SK-N-SH (cell line): Measurements from ENCODE around the gene LARGE2.
A peak's percentile ranks its signal among the peaks of the same experiment; 100 is the strongest.

Source experiments
- MEF2A ChIP-seq: IDR thresholded peaks from 2 replicates; pipeline ENCODE4 v1.4.0; 2012; ENCODE audit warnings: low read depth, borderline replicate concordance
- YY1 ChIP-seq: IDR thresholded peaks from 2 replicates; pipeline ENCODE4 v1.4.0; 2012; ENCODE audit warnings: low read depth, mild to moderate bottlenecking
- TF ChIP-seq, protein P1 (sequence below): fragments of 200-600 bp; sonication (generic); IDR thresholded peaks from 2 replicates; pipeline ENCODE4 v1.6.1; 2017; ENCODE audit warnings: antibody characterized with exemption, mild to moderate bottlenecking, moderate library complexity
- TF ChIP-seq, protein P2 (sequence below): IDR thresholded peaks from 2 replicates; pipeline ENCODE4 v1.4.0; 2012; ENCODE audit warnings: low read depth
- TF ChIP-seq, protein P3 (sequence below): IDR thresholded peaks from 2 replicates; pipeline ENCODE4 v1.6.1; 2012; ENCODE audit warnings: mild to moderate bottlenecking, low read depth, low read length, moderate library complexity

DNA sequence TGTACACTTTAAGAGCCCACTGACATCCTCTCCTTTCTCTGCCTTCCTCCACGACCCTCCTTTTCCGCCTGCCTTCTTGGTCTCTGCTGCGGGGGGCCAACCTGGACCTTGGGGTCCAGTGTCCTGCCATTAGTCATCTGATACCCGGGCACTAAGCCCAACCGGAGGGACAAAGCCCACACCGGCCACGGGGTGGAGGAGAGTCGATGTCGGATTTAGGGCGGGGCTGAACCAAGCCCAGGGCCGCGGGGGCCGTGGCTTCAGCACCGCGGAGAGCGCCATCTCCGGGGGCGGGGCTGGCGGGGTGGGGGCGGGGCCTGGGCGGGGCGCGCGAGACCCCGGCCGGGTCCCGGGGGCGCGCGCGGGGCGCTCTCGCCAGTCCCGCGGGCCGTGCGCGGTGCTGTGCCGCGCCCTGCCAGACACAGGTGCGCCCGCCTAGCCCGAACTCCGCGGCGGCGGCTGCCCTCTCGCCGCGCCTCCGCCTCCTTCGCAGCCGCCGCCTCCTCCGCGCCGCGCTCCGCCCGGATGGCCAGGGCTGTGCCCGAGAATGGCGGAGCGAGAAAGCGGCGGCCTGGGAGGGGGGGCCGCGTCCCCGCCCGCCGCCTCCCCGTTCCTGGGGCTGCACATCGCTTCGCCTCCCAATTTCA is 37.1 kb upstream of the LARGE2 start, which contains the start of gene MAPK8IP1:
- no peak for TF ChIP-seq MEF2A
- TF ChIP-seq, protein P1, sequence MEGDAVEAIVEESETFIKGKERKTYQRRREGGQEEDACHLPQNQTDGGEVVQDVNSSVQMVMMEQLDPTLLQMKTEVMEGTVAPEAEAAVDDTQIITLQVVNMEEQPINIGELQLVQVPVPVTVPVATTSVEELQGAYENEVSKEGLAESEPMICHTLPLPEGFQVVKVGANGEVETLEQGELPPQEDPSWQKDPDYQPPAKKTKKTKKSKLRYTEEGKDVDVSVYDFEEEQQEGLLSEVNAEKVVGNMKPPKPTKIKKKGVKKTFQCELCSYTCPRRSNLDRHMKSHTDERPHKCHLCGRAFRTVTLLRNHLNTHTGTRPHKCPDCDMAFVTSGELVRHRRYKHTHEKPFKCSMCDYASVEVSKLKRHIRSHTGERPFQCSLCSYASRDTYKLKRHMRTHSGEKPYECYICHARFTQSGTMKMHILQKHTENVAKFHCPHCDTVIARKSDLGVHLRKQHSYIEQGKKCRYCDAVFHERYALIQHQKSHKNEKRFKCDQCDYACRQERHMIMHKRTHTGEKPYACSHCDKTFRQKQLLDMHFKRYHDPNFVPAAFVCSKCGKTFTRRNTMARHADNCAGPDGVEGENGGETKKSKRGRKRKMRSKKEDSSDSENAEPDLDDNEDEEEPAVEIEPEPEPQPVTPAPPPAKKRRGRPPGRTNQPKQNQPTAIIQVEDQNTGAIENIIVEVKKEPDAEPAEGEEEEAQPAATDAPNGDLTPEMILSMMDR: no peak
- no peak for TF ChIP-seq YY1
- TF ChIP-seq, protein P2, sequence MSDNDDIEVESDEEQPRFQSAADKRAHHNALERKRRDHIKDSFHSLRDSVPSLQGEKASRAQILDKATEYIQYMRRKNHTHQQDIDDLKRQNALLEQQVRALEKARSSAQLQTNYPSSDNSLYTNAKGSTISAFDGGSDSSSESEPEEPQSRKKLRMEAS: no peak
- TF ChIP-seq, protein P3, sequence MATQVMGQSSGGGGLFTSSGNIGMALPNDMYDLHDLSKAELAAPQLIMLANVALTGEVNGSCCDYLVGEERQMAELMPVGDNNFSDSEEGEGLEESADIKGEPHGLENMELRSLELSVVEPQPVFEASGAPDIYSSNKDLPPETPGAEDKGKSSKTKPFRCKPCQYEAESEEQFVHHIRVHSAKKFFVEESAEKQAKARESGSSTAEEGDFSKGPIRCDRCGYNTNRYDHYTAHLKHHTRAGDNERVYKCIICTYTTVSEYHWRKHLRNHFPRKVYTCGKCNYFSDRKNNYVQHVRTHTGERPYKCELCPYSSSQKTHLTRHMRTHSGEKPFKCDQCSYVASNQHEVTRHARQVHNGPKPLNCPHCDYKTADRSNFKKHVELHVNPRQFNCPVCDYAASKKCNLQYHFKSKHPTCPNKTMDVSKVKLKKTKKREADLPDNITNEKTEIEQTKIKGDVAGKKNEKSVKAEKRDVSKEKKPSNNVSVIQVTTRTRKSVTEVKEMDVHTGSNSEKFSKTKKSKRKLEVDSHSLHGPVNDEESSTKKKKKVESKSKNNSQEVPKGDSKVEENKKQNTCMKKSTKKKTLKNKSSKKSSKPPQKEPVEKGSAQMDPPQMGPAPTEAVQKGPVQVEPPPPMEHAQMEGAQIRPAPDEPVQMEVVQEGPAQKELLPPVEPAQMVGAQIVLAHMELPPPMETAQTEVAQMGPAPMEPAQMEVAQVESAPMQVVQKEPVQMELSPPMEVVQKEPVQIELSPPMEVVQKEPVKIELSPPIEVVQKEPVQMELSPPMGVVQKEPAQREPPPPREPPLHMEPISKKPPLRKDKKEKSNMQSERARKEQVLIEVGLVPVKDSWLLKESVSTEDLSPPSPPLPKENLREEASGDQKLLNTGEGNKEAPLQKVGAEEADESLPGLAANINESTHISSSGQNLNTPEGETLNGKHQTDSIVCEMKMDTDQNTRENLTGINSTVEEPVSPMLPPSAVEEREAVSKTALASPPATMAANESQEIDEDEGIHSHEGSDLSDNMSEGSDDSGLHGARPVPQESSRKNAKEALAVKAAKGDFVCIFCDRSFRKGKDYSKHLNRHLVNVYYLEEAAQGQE: peak; percentile 93
